ENCODE measurements around the gene RRAS. TPM values are rescaled to one million over a fixed set of nuclear protein-coding genes. Genes with fewer than 3 reads are reported as not detected.
A peak's percentile ranks its signal among the peaks of the same experiment; 100 is the strongest.
"Not testable (repeated sequence)": the region's sequence is repeated elsewhere in the genome, so short reads cannot be mapped to it uniquely, and the experiment has no call there.

The RRAS gene
- total RNA-seq, 1 donor = 44.5 TPM

DNA sequence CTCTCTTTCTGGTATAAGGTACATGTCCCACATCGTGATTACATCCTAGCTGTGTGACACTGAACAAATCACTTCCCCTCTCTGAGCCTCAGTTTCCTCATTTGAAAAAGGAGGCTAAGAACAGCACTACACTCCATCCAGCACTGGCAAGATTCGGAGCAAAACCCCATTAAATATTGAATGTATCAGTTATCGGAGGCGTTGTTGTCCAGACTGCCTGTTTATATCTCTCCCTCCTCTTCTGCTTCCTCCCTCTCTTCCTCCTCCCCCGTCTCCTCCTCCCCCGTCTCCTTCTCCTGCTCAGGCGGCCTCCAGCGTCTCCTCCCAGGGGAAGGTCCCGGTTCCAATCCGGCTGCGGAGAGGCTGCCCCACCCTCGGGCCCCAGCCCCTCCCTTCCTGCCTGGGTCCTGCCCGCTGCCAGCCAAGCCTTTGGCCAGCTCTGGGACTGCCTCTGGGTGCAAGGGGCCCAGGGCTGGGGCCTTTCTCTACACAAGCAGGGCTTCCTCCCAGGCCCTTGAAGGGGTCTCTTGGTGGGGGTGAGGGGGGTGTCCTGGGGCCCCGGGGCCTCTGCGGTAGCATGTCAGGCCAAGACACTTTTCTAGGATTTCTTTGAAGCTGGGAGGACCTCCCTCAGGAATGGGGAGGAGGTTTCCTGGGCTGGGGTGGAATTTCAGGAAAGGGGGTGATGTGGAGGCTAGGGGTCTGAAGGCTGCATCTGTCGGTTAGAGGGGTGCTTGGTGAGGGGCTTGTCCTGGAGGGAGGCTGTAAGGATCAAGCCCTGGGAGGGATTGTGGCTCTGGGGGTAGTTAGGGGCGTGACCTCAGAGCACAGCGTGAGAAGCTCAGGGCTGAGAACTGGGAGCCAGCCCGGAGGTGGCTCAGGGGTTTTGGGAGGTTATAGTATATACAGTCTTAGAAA lies 1.9 kb downstream of the RRAS start:
- peak overlapping the region; percentile 84 for H3K4me3 ChIP-seq (ENCODE audit: low read depth, low read length)
- TF ChIP-seq, protein P1, sequence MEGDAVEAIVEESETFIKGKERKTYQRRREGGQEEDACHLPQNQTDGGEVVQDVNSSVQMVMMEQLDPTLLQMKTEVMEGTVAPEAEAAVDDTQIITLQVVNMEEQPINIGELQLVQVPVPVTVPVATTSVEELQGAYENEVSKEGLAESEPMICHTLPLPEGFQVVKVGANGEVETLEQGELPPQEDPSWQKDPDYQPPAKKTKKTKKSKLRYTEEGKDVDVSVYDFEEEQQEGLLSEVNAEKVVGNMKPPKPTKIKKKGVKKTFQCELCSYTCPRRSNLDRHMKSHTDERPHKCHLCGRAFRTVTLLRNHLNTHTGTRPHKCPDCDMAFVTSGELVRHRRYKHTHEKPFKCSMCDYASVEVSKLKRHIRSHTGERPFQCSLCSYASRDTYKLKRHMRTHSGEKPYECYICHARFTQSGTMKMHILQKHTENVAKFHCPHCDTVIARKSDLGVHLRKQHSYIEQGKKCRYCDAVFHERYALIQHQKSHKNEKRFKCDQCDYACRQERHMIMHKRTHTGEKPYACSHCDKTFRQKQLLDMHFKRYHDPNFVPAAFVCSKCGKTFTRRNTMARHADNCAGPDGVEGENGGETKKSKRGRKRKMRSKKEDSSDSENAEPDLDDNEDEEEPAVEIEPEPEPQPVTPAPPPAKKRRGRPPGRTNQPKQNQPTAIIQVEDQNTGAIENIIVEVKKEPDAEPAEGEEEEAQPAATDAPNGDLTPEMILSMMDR (IDR thresholded peaks at IDR 0.05; ENCODE audit: insufficient read depth, low read depth, low read length) = no peak
- DNase-seq (ENCODE audit: low read depth) = peak; percentile 84

DNA sequence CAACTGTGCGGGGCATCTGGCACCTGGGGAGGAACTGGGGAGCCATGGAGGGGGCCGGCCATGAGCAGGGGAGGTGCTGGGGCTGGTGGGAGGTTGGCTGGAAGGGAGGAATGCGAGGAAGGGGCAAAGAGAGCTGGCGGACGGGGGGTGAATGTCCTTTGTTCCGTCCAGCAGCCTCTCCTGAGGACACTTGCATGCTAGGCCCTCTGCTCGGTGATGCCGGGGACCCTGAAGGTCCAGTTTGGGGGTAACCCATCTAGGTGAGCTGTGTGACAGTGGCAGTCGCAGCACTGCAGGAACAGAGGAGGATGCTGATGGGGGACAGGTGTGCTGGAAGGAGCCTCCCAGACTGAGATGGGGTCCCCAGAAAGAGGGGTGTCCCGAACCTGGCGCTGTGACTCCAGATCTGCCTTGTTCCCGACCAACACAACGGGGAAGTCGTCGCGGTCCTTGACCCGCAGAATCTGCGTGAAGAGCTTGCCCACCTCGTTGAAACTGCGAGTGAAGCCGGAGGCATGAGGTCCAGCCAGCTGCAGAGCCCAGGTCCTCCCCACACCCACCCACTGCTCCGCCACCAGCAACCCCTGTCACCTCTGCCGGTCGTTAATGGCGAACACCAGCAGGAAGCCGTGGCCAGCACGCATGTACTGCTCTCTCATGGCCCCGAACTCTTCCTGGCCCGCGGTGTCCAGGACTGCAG lies 3.6 kb downstream of the RRAS start:
- DNase-seq (ENCODE audit: low read depth) = no peak
- TF ChIP-seq, protein P1 (IDR thresholded peaks at IDR 0.05; ENCODE audit: insufficient read depth, low read depth, low read length) = no peak
- no peak overlapping the region for H3K4me3 ChIP-seq (ENCODE audit: low read depth, low read length)

DNA sequence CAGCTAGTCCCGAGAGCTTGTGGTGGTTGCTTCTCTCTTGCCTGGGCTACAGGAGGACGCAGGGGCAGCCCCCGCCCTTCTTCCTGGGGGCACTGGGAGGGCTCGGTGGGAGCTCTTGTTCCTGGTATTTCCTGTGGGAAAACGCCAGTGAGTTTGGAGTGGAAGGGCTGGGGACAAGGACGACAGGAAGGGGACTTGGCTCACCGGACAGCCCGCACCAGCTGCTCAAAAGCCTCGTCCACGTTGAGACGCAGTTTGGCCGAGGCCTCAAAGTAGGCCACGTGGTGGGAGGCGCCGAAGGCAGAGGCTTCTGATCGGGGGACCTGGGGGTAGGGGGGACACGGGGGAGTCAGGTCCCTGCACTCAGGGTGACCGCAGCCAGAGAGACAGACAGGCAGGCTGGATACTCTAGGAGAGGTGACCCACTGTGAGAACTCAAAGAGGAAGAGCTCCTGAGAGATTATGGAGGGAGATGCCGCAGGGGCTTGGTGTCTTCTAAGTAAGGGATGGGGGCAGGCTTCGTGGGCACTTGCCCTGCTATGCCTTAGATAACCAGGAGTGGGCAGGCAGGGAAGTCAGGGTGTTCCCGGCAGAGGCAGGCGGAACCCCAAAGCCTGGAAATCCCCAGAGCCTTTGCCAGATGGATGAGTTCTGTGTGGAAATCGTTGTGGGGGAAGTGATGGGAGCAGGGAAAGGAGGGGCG lies 4.3 kb downstream of the RRAS start:
- no peak overlapping the region for H3K4me3 ChIP-seq (ENCODE audit: low read depth, low read length)
- DNase-seq (ENCODE audit: low read depth) = no peak
- TF ChIP-seq, protein P1 (IDR thresholded peaks at IDR 0.05; ENCODE audit: insufficient read depth, low read depth, low read length) = peak; percentile 14

DNA sequence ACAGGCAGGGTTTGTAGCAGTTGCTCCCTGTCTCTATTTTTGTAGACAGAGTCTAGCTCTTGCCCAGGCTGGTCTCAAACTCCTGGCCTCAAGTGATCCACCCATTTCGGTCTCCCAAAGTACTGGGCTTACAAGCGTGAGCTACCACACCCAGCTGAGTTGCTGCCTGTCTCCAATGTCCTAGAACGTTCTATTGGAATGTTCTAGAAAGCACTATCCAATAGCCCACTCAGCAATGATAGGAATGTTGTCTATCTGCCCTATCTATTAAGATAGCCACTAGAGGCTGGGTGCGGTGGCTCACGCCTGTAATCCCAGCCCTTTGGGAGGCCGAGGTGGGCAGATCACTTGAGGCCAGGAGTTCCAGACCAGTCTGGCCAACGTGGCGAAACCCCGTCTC lies 6.7 kb downstream of the RRAS start:
- H3K4me3 ChIP-seq (ENCODE audit: low read depth, low read length) = not testable (repeated sequence)
- DNase-seq (ENCODE audit: low read depth) = peak; percentile 36

DNA sequence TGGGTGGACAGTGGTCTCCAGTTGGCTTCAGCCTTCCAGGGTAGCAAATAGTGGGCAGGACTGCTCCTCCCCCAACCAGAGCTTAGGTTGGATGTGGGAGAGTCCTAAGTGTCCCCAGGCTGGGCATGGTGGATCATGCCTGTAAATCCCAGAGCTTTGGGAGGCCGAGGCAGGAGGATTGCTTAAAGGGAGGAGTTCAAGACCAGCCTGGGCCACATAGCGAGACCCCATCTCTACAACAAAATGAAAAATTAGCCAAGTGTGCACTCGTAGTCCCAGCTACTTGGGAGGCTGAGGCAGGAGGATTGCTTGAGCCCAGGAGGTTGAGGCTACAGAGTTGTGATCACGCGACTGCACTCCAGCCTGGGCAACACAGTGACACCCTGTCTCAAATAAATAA lies 7.4 kb downstream of the RRAS start:
- TF ChIP-seq, protein P1 (IDR thresholded peaks at IDR 0.05; ENCODE audit: insufficient read depth, low read depth, low read length) = no peak
- H3K4me3 ChIP-seq (ENCODE audit: low read depth, low read length) = no peak overlapping the region
- DNase-seq (ENCODE audit: low read depth) = no peak

DNA sequence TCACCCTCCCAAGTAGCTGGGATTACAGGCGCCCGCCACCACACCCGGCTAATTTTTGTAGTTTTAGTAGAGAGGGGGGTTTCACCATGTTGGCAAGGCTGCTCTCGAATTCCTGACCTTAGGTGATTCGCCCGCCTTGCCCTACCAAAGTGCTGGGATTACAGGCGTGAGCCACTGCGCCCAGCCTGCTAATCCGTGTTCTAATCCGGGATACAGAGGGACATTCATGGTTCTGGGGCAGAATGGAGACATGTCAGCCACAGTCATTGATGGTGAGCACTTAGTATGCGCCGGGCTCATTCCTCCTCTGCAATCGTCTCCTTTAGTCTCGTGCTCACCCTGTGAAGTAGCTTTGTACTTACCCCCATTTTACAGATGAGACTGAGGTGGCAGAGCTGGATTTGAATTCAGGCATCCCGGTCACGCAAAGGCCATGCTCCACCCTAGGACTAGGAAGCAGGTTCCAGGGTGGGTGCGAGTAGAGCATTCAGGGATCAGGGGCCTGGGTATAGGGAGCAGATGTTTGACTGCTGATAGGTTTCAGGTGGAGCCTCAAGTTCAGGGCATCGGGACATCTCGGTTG lies 8.2 kb downstream of the RRAS start:
- no peak for DNase-seq (ENCODE audit: low read depth)
- no peak overlapping the region for H3K4me3 ChIP-seq (ENCODE audit: low read depth, low read length)
- TF ChIP-seq, protein P1 (IDR thresholded peaks at IDR 0.05; ENCODE audit: insufficient read depth, low read depth, low read length) = no peak

All from fibroblast of villous mesenchyme (primary cell).